Choroid plexus epithelial cell (primary cell): ENCODE measurements around the gene COX17.

Source experiments
- DNase-seq: peaks from one replicate; pipeline ENCODE4 v3.0.0-alpha.2; 2010; ENCODE audit warnings: low read depth
- H3K4me3 ChIP-seq: 2 replicates; pipeline ENCODE4 v1.5.1; 2011; ENCODE audit warnings: low read depth, mild to moderate bottlenecking, control low read depth, low read length, moderate library complexity
- TF ChIP-seq, protein P1 (sequence below): conservative IDR thresholded peaks from 2 replicates; pipeline ENCODE4 v1.5.1; 2011; ENCODE audit warnings: low read depth, mild to moderate bottlenecking, control low read depth, inconsistent platforms, low read length, moderate library complexity

The COX17 gene

GRCh38 chr3:119625451-119626153, 51.6 kb downstream of the COX17 start:
- no peak overlapping the region for H3K4me3 ChIP-seq
- DNase-seq: no peak
- TF ChIP-seq, protein P1, sequence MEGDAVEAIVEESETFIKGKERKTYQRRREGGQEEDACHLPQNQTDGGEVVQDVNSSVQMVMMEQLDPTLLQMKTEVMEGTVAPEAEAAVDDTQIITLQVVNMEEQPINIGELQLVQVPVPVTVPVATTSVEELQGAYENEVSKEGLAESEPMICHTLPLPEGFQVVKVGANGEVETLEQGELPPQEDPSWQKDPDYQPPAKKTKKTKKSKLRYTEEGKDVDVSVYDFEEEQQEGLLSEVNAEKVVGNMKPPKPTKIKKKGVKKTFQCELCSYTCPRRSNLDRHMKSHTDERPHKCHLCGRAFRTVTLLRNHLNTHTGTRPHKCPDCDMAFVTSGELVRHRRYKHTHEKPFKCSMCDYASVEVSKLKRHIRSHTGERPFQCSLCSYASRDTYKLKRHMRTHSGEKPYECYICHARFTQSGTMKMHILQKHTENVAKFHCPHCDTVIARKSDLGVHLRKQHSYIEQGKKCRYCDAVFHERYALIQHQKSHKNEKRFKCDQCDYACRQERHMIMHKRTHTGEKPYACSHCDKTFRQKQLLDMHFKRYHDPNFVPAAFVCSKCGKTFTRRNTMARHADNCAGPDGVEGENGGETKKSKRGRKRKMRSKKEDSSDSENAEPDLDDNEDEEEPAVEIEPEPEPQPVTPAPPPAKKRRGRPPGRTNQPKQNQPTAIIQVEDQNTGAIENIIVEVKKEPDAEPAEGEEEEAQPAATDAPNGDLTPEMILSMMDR: no peak

- no peak overlapping the region for H3K4me3 ChIP-seq
- no peak for DNase-seq
- TF ChIP-seq, protein P1: no peak
These were observed 53.0 kb downstream of the COX17 start for GRCh38 chr3:119624002-119624720.

DNA sequence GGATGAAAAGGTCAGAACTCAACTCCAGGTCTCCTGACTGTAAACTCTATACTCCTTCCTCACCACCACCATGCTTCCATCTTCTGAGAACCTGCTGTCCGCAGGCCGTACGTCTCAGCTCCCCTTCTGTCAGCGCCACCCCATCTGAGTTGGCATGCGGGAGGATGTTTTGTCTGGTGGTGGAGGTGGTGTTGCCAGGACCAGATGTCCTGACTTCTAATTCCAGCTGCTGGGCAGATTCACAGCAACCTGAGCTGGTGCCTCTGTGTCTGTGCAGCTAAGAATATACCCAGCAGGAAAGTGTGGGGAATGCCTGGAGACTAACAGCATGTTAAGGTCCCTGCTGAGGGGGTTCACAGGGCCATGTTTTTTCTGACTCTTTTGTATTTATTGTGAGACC, 56.3 kb downstream of the COX17 start:
- TF ChIP-seq, protein P1: no peak
- no peak for DNase-seq

More for the DNA sequence above, 56.3 kb downstream of the COX17 start:
- H3K4me3 ChIP-seq: no peak overlapping the region
